ENCODE measurements around the gene CBL. TPM values are rescaled to one million over a fixed set of nuclear protein-coding genes. Genes with fewer than 3 reads are reported as not detected.

CBL gene
- total RNA-seq, 1 experiment from 2014 or later = 52.7 TPM

DNA sequence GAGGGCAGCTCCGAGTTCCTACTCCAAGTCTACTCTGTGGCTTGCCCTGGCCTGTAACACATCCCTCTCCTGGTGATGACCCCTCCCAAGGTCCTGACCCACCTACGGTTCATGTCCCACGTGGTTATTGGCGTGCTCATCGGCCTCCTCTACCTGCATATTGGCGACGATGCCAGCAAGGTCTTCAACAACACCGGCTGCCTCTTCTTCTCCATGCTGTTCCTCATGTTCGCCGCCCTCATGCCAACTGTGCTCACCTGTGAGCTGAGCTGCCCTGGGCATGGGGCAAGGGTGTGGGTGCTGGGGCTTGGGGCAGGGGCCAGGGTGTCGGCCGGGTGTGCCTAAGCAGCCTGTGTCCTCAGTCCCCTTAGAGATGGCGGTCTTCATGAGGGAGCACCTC lies 47.7 kb upstream of the CBL start:
- intact Hi-C loops (cut with micrococcal nuclease; ENCODE audit: unreplicated experiment) = no loop called here
- TF ChIP-seq, protein P1, sequence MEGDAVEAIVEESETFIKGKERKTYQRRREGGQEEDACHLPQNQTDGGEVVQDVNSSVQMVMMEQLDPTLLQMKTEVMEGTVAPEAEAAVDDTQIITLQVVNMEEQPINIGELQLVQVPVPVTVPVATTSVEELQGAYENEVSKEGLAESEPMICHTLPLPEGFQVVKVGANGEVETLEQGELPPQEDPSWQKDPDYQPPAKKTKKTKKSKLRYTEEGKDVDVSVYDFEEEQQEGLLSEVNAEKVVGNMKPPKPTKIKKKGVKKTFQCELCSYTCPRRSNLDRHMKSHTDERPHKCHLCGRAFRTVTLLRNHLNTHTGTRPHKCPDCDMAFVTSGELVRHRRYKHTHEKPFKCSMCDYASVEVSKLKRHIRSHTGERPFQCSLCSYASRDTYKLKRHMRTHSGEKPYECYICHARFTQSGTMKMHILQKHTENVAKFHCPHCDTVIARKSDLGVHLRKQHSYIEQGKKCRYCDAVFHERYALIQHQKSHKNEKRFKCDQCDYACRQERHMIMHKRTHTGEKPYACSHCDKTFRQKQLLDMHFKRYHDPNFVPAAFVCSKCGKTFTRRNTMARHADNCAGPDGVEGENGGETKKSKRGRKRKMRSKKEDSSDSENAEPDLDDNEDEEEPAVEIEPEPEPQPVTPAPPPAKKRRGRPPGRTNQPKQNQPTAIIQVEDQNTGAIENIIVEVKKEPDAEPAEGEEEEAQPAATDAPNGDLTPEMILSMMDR (IDR thresholded peaks at IDR 0.05; ENCODE audit: insufficient read depth in 1 of 2, low read depth in 1 of 2, low read length in 1 of 2, severe bottlenecking in 1 of 2, unreplicated experiment in 1 of 2) = no peak
- Histone ChIP-seq H3K27me3 (replicated peaks; ENCODE audit: control insufficient read depth, insufficient read depth, low read length) (no peaks in the 10 kb centered on the region), H3K9me3 (no peaks in the 10 kb centered on the region), H3K36me3 (ENCODE audit: control insufficient read depth, insufficient read depth, low read length) (no peaks in the 10 kb centered on the region), H3K4me3 (ENCODE audit: low read depth, low read length) (no peak overlapping the region), H3K4me1 (no peaks in the 10 kb centered on the region)
- peaks cover 16% of the 10 kb centered on the region for H3K27me3 Mint-ChIP-seq (ENCODE audit: insufficient read depth, unreplicated experiment)
- H3K27ac Mint-ChIP-seq (ENCODE audit: unreplicated experiment) = no peak overlapping the region
- H3K36me3 Mint-ChIP-seq (ENCODE audit: insufficient read depth, unreplicated experiment) = no peaks in the 10 kb centered on the region
- no peak for DNase-seq
- H3K9me3 Mint-ChIP-seq (ENCODE audit: unreplicated experiment) = no peaks in the 10 kb centered on the region
- BruUV-seq (replicated peaks) = no TSS peak
- H3K4me1 Mint-ChIP-seq (ENCODE audit: low read depth, unreplicated experiment) = peaks cover 6% of the 10 kb centered on the region
- no peak overlapping the region for H3K4me3 Mint-ChIP-seq (ENCODE audit: unreplicated experiment)
- CTCF ChIA-PET = no interaction called here
- POLR2A ChIA-PET = no interaction called here

DNA sequence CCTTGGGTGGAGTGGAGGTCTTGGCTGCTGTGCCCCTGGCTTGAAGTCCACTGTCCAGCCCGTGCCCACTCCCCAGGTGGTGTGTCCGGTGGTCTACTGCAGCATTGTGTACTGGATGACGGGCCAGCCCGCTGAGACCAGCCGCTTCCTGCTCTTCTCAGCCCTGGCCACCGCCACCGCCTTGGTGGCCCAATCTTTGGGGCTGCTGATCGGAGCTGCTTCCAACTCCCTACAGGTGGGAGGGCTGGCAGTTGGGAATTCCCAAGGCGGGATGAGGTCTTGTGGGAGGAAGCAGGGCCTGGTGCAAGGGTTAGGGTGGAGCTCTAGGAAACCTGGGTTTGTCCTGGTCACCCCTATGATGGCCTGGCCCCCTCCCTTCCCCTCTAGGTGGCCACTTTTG lies 46.0 kb upstream of the CBL start:
- Histone ChIP-seq H3K4me1 (no peaks in the 10 kb centered on the region), H3K27me3 (replicated peaks; ENCODE audit: control insufficient read depth, insufficient read depth, low read length) (no peaks in the 10 kb centered on the region), H3K9me3 (no peaks in the 10 kb centered on the region), H3K4me3 (ENCODE audit: low read depth, low read length) (no peak overlapping the region), H3K36me3 (ENCODE audit: control insufficient read depth, insufficient read depth, low read length) (no peaks in the 10 kb centered on the region)
- ChIA-PET POLR2A (no interaction called here), CTCF (no interaction called here)
- Mint-ChIP-seq H3K9me3 (ENCODE audit: unreplicated experiment) (no peaks in the 10 kb centered on the region), H3K4me3 (ENCODE audit: unreplicated experiment) (no peak overlapping the region), H3K4me1 (ENCODE audit: low read depth, unreplicated experiment) (peaks cover 6% of the 10 kb centered on the region), H3K36me3 (ENCODE audit: insufficient read depth, unreplicated experiment) (no peaks in the 10 kb centered on the region), H3K27ac (ENCODE audit: unreplicated experiment) (no peak overlapping the region), H3K27me3 (ENCODE audit: insufficient read depth, unreplicated experiment) (peaks cover 13% of the 10 kb centered on the region)
- BruUV-seq (replicated peaks) = no TSS peak
- intact Hi-C loops (cut with micrococcal nuclease; ENCODE audit: unreplicated experiment) = no loop called here
- TF ChIP-seq, protein P1 (IDR thresholded peaks at IDR 0.05; ENCODE audit: insufficient read depth in 1 of 2, low read depth in 1 of 2, low read length in 1 of 2, severe bottlenecking in 1 of 2, unreplicated experiment in 1 of 2) = no peak
- no peak for DNase-seq

DNA sequence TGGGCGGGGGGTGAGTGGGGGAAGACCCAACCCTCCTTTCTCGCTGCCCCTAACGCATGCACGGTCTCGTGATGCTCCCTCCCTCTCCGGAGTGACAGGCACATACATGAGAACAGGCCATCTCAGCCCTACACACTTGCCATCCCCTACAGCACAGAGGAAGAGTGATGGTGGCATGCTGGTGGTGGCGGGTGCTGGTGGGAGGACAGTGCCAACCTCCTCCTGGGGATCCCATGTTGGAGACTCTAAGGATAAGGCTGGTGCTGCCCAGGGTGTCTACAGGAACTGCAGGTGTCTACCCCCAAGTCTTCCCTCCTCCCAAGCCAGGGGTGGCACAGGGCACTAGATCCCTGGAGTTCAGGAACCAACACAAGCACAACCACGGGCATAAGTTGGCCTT lies 44.3 kb upstream of the CBL start:
- no peaks in the 10 kb centered on the region for H3K36me3 ChIP-seq (ENCODE audit: control insufficient read depth, insufficient read depth, low read length)
- no peak for DNase-seq
- peaks cover 9% of the 10 kb centered on the region for H3K27me3 Mint-ChIP-seq (ENCODE audit: insufficient read depth, unreplicated experiment)
- H3K27me3 ChIP-seq (replicated peaks; ENCODE audit: control insufficient read depth, insufficient read depth, low read length) = no peaks in the 10 kb centered on the region
- POLR2A ChIA-PET = no interaction called here
- CTCF ChIA-PET = no interaction called here
- intact Hi-C loops (cut with micrococcal nuclease; ENCODE audit: unreplicated experiment) = no loop called here
- H3K36me3 Mint-ChIP-seq (ENCODE audit: insufficient read depth, unreplicated experiment) = no peaks in the 10 kb centered on the region
- H3K27ac Mint-ChIP-seq (ENCODE audit: unreplicated experiment) = no peak overlapping the region
- H3K4me1 Mint-ChIP-seq (ENCODE audit: low read depth, unreplicated experiment) = no peaks in the 10 kb centered on the region
- no peaks in the 10 kb centered on the region for H3K9me3 ChIP-seq
- BruUV-seq (replicated peaks) = no TSS peak
- H3K9me3 Mint-ChIP-seq (ENCODE audit: unreplicated experiment) = no peaks in the 10 kb centered on the region
- TF ChIP-seq, protein P1 (IDR thresholded peaks at IDR 0.05; ENCODE audit: insufficient read depth in 1 of 2, low read depth in 1 of 2, low read length in 1 of 2, severe bottlenecking in 1 of 2, unreplicated experiment in 1 of 2) = no peak
- no peaks in the 10 kb centered on the region for H3K4me1 ChIP-seq
- no peak overlapping the region for H3K4me3 ChIP-seq (ENCODE audit: low read depth, low read length)
- H3K4me3 Mint-ChIP-seq (ENCODE audit: unreplicated experiment) = no peak overlapping the region
